Measurements from ENCODE around the gene TEAD1. TPM values are rescaled to one million over a fixed set of nuclear protein-coding genes. Genes with fewer than 3 reads are reported as not detected.

The TEAD1 gene
- total and polyA plus RNA-seq, 2 experiments from 2014 or later, result 24.5 to 103 TPM

DNA sequence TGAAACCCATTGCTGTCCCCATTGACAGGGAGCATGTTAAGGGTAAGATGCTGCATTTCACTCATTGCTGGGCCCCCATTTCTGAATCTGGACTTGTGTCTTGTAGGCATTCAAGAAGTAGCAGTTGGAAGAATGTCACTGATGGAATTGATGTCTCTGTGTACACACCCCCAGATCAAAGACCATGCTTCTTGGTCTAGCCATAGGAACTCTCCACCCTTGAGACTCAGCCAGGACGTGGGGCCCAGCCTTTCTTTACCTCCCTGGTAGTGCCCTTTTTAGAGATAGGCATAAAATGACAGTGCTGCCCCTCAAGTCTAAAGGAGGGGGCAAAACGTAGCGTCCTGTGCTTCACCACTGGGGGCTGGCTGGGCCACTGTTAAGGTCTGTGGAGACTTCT, 135.1 kb downstream of the TEAD1 start:
- Histone ChIP-seq H3K4me2 (no peak overlapping the region), H3K27me3 (ENCODE audit: insufficient read depth) (no peaks in the 10 kb centered on the region), H4K20me1 (replicated peaks; ENCODE audit: insufficient read depth) (peaks cover 7% of the 10 kb centered on the region; the same call in 1 of the 2 replicates), H3F3A (replicated peaks; ENCODE audit: low read depth) (no peaks in the 10 kb centered on the region), H3K27ac (ENCODE audit: low read depth) (no peak overlapping the region), H3K36me3 (ENCODE audit: insufficient read depth) (no peaks in the 10 kb centered on the region), H3K4me3 (no peak overlapping the region), H3K4me1 (ENCODE audit: insufficient read depth) (peaks cover 27% of the 10 kb centered on the region), H2AFZ (no peak overlapping the region), H3K9me2 (ENCODE audit: insufficient read depth) (peaks cover 8% of the 10 kb centered on the region; the same call in 1 of the 2 replicates), H3K79me2 (replicated peaks; ENCODE audit: insufficient read depth) (peaks cover 93% of the 10 kb centered on the region)
- Mint-ChIP-seq H3K27ac (no peak overlapping the region), H3K36me3 (ENCODE audit: low read depth) (no peaks in the 10 kb centered on the region), H3K27me3 (ENCODE audit: insufficient read depth, low read depth, poor library complexity) (peaks cover 7% of the 10 kb centered on the region), H3K4me3 (no peak overlapping the region), H3K9me3 (no peaks in the 10 kb centered on the region), H3K4me1 (peaks cover 71% of the 10 kb centered on the region)
- DNase-seq (ENCODE audit: low spot score) (no peak), ATAC-seq (no peak)
- no peak for TF ChIP-seq ZNF114 (CRISPR knock-in tag; IDR thresholded peaks at IDR 0.05)
- no peak for TF ChIP-seq STAT1 (IDR thresholded peaks at IDR 0.05; ENCODE audit: unreplicated experiment)
- no peak for TF ChIP-seq EZH2phosphoT487 (IDR thresholded peaks at IDR 0.05; ENCODE audit: unreplicated experiment)
- no peak for TF ChIP-seq CREB1 (CRISPR knock-in tag; IDR thresholded peaks at IDR 0.05; ENCODE audit: low read depth)
- no peak for TF ChIP-seq JUNB (IDR thresholded peaks at IDR 0.05; ENCODE audit: unreplicated experiment)
- TF ChIP-seq ZNF331 (CRISPR knock-in tag; IDR thresholded peaks at IDR 0.05; ENCODE audit: low read depth), result no peak
- no peak for TF ChIP-seq NANOG (IDR thresholded peaks at IDR 0.05; ENCODE audit: borderline replicate concordance)
- TF ChIP-seq POLR2AphosphoS5 (IDR thresholded peaks at IDR 0.05; ENCODE audit: low read depth), result no peak
- no peak for TF ChIP-seq CTCF (conservative IDR thresholded peaks at IDR 0.05; ENCODE audit: low read depth in 2 of 2)
- TF ChIP-seq ZNF462 (CRISPR knock-in tag; IDR thresholded peaks at IDR 0.05), result no peak
